Panc1 (cell line): Measurements from ENCODE around the gene DNAJC18. TPM values are rescaled to one million over a fixed set of nuclear protein-coding genes. Genes with fewer than 3 reads are reported as not detected.

Experiments used
- ATAC-seq: fragments of 200-7000 bp; cut with Tn5 transposase; 2 replicates; pipeline ENCODE4 v1.9.1; 2020; ENCODE audit warnings: mild to moderate bottlenecking, moderate library complexity
- BruUV-seq: library from RNA; stranded (reverse); fragments of 400-500 nt; replicated peaks from 2 replicates; lab custom pipeline; 2021; lab: Mats Ljungman, UMichigan
- CTCF ChIA-PET: fragments of 300-600 bp; sonication (Branson Sonifier 250); formaldehyde crosslinking; loops from one replicate; lab custom pipeline; 2022; ENCODE audit warnings: antibody characterized with exemption; lab: Charles Lee
- POLR2A ChIA-PET: fragments of 300-600 bp; sonication (Branson Sonifier 250); formaldehyde crosslinking; loops from one replicate; lab custom pipeline; 2022; ENCODE audit warnings: antibody characterized with exemption; lab: Charles Lee
- DNase-seq: peaks from one replicate; pipeline ENCODE4 v3.0.0-alpha.2; 2010; ENCODE audit warnings: low read depth, low spot score
- H3K27ac ChIP-seq: 2 replicates; pipeline ENCODE4 v1.5.1; 2011; ENCODE audit warnings: mild to moderate bottlenecking, low read length, inconsistent platforms
- H3K27me3 ChIP-seq: fragments of 200-500 bp; sonication (Bioruptor generic); 2 replicates; pipeline ENCODE4 v1.6.0; 2014; ENCODE audit warnings: low read length, inconsistent platforms; ENCODE audit not compliant: control insufficient read depth, insufficient read depth
- H3K36me3 ChIP-seq: fragments of 200-500 bp; sonication (Bioruptor generic); 2 replicates; pipeline ENCODE4 v1.5.1; 2014; ENCODE audit warnings: inconsistent platforms, mild to moderate bottlenecking, low read length, moderate library complexity; ENCODE audit not compliant: control insufficient read depth, insufficient read depth
- H3K4me1 ChIP-seq: 2 replicates; pipeline ENCODE4 v1.5.1; 2011; ENCODE audit warnings: inconsistent platforms, mild to moderate bottlenecking, low read length, moderate library complexity; ENCODE audit not compliant: control insufficient read depth, insufficient read depth
- H3K4me3 ChIP-seq, 2 experiments: 2 replicates each; pipeline ENCODE4 v1.5.1; 2011 to 2012; ENCODE audit warnings: low read depth in 2 of 2, low read length in 2 of 2, mild to moderate bottlenecking in 2 of 2, inconsistent platforms in 1 of 2, moderate library complexity in 1 of 2
- H3K9me3 ChIP-seq: fragments of 200-500 bp; sonication (Bioruptor generic); 2 replicates; pipeline ENCODE4 v1.5.1; 2014; ENCODE audit warnings: low read depth, mild to moderate bottlenecking, inconsistent platforms, low read length, moderate library complexity; ENCODE audit not compliant: control insufficient read depth, insufficient read depth
- POLR2AphosphoS5 ChIP-seq: IDR thresholded peaks from 2 replicates; pipeline ENCODE4 v1.6.1; 2012; ENCODE audit warnings: mild to moderate bottlenecking, low read depth, low read length, moderate library complexity
- REST ChIP-seq, 2 experiments: IDR thresholded peaks; 2 replicates each; pipeline ENCODE4 v1.6.1; 2011 to 2012; ENCODE audit warnings: low read depth in 2 of 2, control low read depth in 1 of 2, low read length in 1 of 2, mild to moderate bottlenecking in 1 of 2, moderate library complexity in 1 of 2; ENCODE audit not compliant: insufficient read depth in 1 of 2
- SIN3A ChIP-seq: IDR thresholded peaks from 2 replicates; pipeline ENCODE4 v1.6.1; 2012; ENCODE audit warnings: low read depth, mild to moderate bottlenecking, low read length, moderate library complexity, borderline replicate concordance; ENCODE audit not compliant: insufficient read depth
- TCF7L2 ChIP-seq: IDR thresholded peaks from 2 replicates; pipeline ENCODE4 v1.6.1; 2011; ENCODE audit warnings: mild to moderate bottlenecking, low read depth, low read length, inconsistent platforms
- in situ Hi-C: cut with HindIII; loops from 2 replicates; pipeline ENCODE4 v1.10.0; 2016; ENCODE audit warnings: low sequenced_read_pairs, low pct_unique_long_range_greater_than_20kb
- intact Hi-C: fragments of 100-400 bp; cut with micrococcal nuclease; formaldehyde crosslinking; loops from one replicate; pipeline ENCODE4 v1.10.0; 2022; ENCODE audit not compliant: unreplicated experiment
- total RNA-seq: library from RNA; stranded (reverse); gene quantifications from one replicate; pipeline ENCODE4 v1.2.1, GENCODE V29; 2021; ENCODE audit not compliant: unreplicated experiment
- TF ChIP-seq, protein P1 (sequence below): fragments of 450-650 bp; IDR thresholded peaks from 2 replicates; pipeline ENCODE4 v1.5.1; 2017; ENCODE audit warnings: mild to moderate bottlenecking

The DNAJC18 gene
- total RNA-seq, 1 experiment from 2014 or later, result 8.8 TPM

- in situ Hi-C loops, result no loop called here
- ATAC-seq (no peak), DNase-seq (no peak)
- intact Hi-C loops, result no loop called here
- Histone ChIP-seq H3K27ac (no peak overlapping the region), H3K4me1 (peaks cover 9% of the 10 kb centered on the region), H3K9me3 (no peaks in the 10 kb centered on the region), H3K27me3 (no peaks in the 10 kb centered on the region), H3K36me3 (no peaks in the 10 kb centered on the region), H3K4me3 (no peak overlapping the region)
- POLR2A ChIA-PET, result no interaction called here
- no peak for TF ChIP-seq TCF7L2
- TF ChIP-seq, protein P1, sequence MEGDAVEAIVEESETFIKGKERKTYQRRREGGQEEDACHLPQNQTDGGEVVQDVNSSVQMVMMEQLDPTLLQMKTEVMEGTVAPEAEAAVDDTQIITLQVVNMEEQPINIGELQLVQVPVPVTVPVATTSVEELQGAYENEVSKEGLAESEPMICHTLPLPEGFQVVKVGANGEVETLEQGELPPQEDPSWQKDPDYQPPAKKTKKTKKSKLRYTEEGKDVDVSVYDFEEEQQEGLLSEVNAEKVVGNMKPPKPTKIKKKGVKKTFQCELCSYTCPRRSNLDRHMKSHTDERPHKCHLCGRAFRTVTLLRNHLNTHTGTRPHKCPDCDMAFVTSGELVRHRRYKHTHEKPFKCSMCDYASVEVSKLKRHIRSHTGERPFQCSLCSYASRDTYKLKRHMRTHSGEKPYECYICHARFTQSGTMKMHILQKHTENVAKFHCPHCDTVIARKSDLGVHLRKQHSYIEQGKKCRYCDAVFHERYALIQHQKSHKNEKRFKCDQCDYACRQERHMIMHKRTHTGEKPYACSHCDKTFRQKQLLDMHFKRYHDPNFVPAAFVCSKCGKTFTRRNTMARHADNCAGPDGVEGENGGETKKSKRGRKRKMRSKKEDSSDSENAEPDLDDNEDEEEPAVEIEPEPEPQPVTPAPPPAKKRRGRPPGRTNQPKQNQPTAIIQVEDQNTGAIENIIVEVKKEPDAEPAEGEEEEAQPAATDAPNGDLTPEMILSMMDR, result no peak
- TF ChIP-seq SIN3A, result no peak
- TF ChIP-seq POLR2AphosphoS5, result no peak
- TF ChIP-seq REST (IDR thresholded peaks at IDR 0.05; ENCODE audit: insufficient read depth in 1 of 2, low read depth in 2 of 2, low read length in 1 of 2), result no peak
- CTCF ChIA-PET, result no interaction called here
- BruUV-seq, result no TSS peak
Observed at GRCh38 chr5:139377226-139377625, 62.1 kb downstream of the DNAJC18 start.

DNA sequence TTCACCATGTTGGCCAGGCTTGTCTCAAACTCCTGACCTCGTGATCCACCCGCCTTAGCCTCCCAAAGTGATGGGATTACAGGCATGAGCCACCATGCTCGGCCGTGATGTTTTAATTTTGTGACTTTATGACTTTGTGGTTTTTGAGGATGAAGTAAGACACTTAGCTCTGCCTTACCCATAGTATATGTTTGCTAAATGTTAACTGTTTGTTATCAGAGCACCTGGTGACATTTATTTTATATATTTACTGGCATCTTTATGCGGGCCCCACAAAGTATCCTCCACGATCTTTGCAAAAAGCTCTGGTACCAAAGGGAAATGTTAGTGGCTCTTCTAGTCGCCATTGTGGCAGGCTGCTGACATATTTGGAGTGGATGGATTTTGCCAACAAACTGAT is 63.0 kb downstream of the DNAJC18 start:
- ChIA-PET CTCF (no interaction called here), POLR2A (no interaction called here)
- Histone ChIP-seq H3K4me1 (peaks cover 9% of the 10 kb centered on the region), H3K27ac (no peak overlapping the region), H3K27me3 (no peaks in the 10 kb centered on the region), H3K9me3 (no peaks in the 10 kb centered on the region), H3K4me3 (no peak overlapping the region), H3K36me3 (0 out of 2 replicates have a peak, but pooled peaks cover 4% of the 10 kb centered on the region)
- no TSS peak for BruUV-seq
- intact Hi-C loops (no loop called here), in situ Hi-C loops (no loop called here)
- ATAC-seq (no peak), DNase-seq (no peak)
- no peak for TF ChIP-seq REST (IDR thresholded peaks at IDR 0.05; ENCODE audit: insufficient read depth in 1 of 2, low read depth in 2 of 2, low read length in 1 of 2)
- TF ChIP-seq POLR2AphosphoS5, result no peak
- no peak for TF ChIP-seq TCF7L2
- TF ChIP-seq, protein P1, result no peak
- no peak for TF ChIP-seq SIN3A
